ENCODE measurements around the gene MLLT3. TPM values are rescaled to one million over a fixed set of nuclear protein-coding genes. Genes with fewer than 3 reads are reported as not detected.

The MLLT3 gene
- total and polyA plus RNA-seq, 9 donors, result 8.7 to 15.4 (median 13.8) TPM

- Histone ChIP-seq H3K4me3 (no peak overlapping the region), H3K9me3 (no peaks in the 10 kb centered on the region), H3K4me1 (ENCODE audit: insufficient read depth) (peaks cover 11% of the 10 kb centered on the region), H3K27me3 (no peaks in the 10 kb centered on the region), H3K36me3 (no peaks in the 10 kb centered on the region), H3K27ac (no peak overlapping the region)
- no peak for DNase-seq
- WGBS, 3 donors, result 97 to 100% (median 97%) methylated on average over 1 of the region's 1 CpG
- intact Hi-C loops (cut with DNase I), result no loop called here
- TF ChIP-seq EP300 (IDR thresholded peaks at IDR 0.05), result no peak
- TF ChIP-seq POLR2A (IDR thresholded peaks at IDR 0.05), result no peak
- TF ChIP-seq, protein P1, sequence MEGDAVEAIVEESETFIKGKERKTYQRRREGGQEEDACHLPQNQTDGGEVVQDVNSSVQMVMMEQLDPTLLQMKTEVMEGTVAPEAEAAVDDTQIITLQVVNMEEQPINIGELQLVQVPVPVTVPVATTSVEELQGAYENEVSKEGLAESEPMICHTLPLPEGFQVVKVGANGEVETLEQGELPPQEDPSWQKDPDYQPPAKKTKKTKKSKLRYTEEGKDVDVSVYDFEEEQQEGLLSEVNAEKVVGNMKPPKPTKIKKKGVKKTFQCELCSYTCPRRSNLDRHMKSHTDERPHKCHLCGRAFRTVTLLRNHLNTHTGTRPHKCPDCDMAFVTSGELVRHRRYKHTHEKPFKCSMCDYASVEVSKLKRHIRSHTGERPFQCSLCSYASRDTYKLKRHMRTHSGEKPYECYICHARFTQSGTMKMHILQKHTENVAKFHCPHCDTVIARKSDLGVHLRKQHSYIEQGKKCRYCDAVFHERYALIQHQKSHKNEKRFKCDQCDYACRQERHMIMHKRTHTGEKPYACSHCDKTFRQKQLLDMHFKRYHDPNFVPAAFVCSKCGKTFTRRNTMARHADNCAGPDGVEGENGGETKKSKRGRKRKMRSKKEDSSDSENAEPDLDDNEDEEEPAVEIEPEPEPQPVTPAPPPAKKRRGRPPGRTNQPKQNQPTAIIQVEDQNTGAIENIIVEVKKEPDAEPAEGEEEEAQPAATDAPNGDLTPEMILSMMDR (IDR thresholded peaks at IDR 0.05), result no peak
Observed at GRCh38 chr9:20557285-20557684, 65.0 kb downstream of the MLLT3 start.

- Histone ChIP-seq H3K9me3 (no peaks in the 10 kb centered on the region), H3K27ac (no peak overlapping the region)
- intact Hi-C loops (cut with DNase I), result loop anchor here in 1 of 4 donors (5.0 kb wide), 1 partner anchor 59 kb away; no protein-coding TSS in a partner anchor
Observed at GRCh38 chr9:20553558-20554149, 68.6 kb downstream of the MLLT3 start.

GRCh38 chr9:20552874-20553557, 69.3 kb downstream of the MLLT3 start:
- Histone ChIP-seq H3K4me3 (no peak overlapping the region), H3K27me3 (no peaks in the 10 kb centered on the region), H3K9me3 (no peaks in the 10 kb centered on the region), H3K4me1 (ENCODE audit: insufficient read depth) (peaks cover 3% of the 10 kb centered on the region), H3K27ac (no peak overlapping the region), H3K36me3 (no peaks in the 10 kb centered on the region)
- no peak for DNase-seq
- WGBS, 3 donors, result 70 to 79% (median 71%) methylated on average over 3 of the region's 3 CpGs
- intact Hi-C loops (cut with DNase I), result loop anchor here in 1 of 4 donors (5.0 kb wide), 1 partner anchor 59 kb away; no protein-coding TSS in a partner anchor
- TF ChIP-seq POLR2A (IDR thresholded peaks at IDR 0.05), result no peak
- TF ChIP-seq, protein P1 (IDR thresholded peaks at IDR 0.05), result no peak
- TF ChIP-seq EP300 (IDR thresholded peaks at IDR 0.05), result no peak

More at GRCh38 chr9:20553558-20554149, 68.6 kb downstream of the MLLT3 start:
- Histone ChIP-seq H3K36me3 (no peaks in the 10 kb centered on the region), H3K27me3 (no peaks in the 10 kb centered on the region), H3K4me1 (ENCODE audit: insufficient read depth) (peaks cover 6% of the 10 kb centered on the region), H3K4me3 (no peak overlapping the region)
- 44 to 64% (median 52%) methylated on average over 1 of the region's 1 CpG for WGBS, 3 donors
- TF ChIP-seq, protein P1 (IDR thresholded peaks at IDR 0.05), result no peak
- TF ChIP-seq POLR2A (IDR thresholded peaks at IDR 0.05) (no peak), EP300 (IDR thresholded peaks at IDR 0.05) (no peak)
- DNase-seq, result no peak

GRCh38 chr9:20551835-20552234, 70.5 kb downstream of the MLLT3 start:
- H3K9me3 ChIP-seq, result no peaks in the 10 kb centered on the region
- 74% methylated on average over 5 of the region's 5 CpGs for WGBS, 3 donors
- H3K4me3 ChIP-seq, result no peak overlapping the region
- TF ChIP-seq POLR2A (IDR thresholded peaks at IDR 0.05), result no peak
- TF ChIP-seq EP300 (IDR thresholded peaks at IDR 0.05), result no peak
- TF ChIP-seq, protein P1 (IDR thresholded peaks at IDR 0.05), result no peak
- no peaks in the 10 kb centered on the region for H3K27me3 ChIP-seq
- H3K36me3 ChIP-seq, result no peaks in the 10 kb centered on the region
- no peak for DNase-seq
- intact Hi-C loops (cut with DNase I), result loop anchor here in 1 of 4 donors (5.0 kb wide), 1 partner anchor 60 kb away; no protein-coding TSS in a partner anchor
- no peak overlapping the region for H3K27ac ChIP-seq
- peaks cover 3% of the 10 kb centered on the region for H3K4me1 ChIP-seq (ENCODE audit: insufficient read depth)
